Omental fat pad (tissue), 4 donors: ENCODE measurements around the gene ZFYVE28. TPM values are rescaled to one million over a fixed set of nuclear protein-coding genes. Genes with fewer than 3 reads are reported as not detected.

Experiments
- ATAC-seq: fragments of 150-250 bp; one replicate; pipeline ENCODE4 v1.9.1; 2016; ENCODE audit warnings: mild to moderate bottlenecking, moderate library complexity; ENCODE audit not compliant: low FRiP score
- DNase-seq: peaks from one replicate; pipeline ENCODE4 v3.0.0-alpha.2; 2019; ENCODE audit warnings: low spot score
- total RNA-seq, 4 donors: library from RNA; depleted of rRNA; stranded (reverse); fragments of >200 nt; gene quantifications; one replicate each; pipeline ENCODE4 v1.1.0, GENCODE V29; 2016
- TF ChIP-seq, protein P1 (sequence below), 3 donors: fragments of 450-650 bp; IDR thresholded peaks; one replicate each; pipeline ENCODE4 v1.5.1; 2016 to 2017; ENCODE audit warnings: antibody characterized with exemption in 3 of 3, mild to moderate bottlenecking in 3 of 3, moderate library complexity in 2 of 3

Gene ZFYVE28
- total RNA-seq, 4 donors from 2014 or later: 7.1 to 24.5 (median 16.7) TPM

DNA sequence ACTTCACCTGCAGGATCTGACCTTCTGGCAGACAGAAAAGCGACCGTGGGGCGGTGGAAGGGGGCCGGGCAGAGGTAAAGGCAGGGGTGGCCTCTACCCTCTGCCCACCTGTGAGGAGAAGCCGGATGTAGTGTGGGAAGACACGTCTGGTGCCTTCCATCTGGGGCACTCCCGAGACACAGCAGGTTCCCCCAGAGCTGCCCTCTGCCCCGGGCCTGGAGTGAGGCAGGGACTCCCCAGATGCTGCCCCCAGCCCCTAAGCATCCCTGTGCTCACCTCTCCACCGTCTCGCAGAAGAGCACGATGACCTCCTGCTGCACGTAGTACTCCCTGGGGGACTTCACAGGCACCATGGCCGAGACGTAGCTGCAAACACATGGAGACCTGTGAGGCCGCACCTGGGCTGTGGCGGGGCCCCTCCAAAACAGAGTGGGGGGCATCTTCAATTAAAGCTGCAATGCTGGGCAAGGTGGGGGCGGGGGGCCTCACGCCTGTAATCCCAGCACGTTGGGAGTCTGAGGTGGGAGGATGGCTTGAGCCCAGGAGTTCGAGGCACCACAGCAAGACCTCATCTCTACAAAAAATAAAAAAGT is 81.2 kb downstream of the ZFYVE28 start:
- DNase-seq (no peak), ATAC-seq (no peak)
- TF ChIP-seq, protein P1, sequence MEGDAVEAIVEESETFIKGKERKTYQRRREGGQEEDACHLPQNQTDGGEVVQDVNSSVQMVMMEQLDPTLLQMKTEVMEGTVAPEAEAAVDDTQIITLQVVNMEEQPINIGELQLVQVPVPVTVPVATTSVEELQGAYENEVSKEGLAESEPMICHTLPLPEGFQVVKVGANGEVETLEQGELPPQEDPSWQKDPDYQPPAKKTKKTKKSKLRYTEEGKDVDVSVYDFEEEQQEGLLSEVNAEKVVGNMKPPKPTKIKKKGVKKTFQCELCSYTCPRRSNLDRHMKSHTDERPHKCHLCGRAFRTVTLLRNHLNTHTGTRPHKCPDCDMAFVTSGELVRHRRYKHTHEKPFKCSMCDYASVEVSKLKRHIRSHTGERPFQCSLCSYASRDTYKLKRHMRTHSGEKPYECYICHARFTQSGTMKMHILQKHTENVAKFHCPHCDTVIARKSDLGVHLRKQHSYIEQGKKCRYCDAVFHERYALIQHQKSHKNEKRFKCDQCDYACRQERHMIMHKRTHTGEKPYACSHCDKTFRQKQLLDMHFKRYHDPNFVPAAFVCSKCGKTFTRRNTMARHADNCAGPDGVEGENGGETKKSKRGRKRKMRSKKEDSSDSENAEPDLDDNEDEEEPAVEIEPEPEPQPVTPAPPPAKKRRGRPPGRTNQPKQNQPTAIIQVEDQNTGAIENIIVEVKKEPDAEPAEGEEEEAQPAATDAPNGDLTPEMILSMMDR (IDR thresholded peaks at IDR 0.05): no peak

DNA sequence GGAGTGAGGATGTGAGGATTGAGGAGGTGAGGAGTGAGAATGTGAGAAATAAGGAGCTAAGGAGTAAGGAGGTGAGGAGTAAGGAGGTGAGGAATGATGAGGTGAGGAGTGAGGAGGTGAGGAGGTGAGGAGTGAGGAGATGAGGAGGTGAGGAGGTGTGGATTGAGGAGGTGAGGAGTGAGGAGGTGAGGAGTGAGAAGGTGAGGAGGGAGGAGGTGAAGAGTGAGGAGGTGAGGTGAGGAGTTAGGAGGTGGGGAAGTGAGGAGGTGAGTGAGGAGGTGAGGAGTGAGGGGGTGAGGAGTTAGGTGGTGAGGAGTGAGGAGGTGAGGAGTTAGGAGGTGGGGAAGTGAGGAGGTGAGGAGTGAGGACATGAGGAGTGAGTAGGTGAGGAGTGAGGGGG is 81.8 kb downstream of the ZFYVE28 start:
- ATAC-seq: no peak
- TF ChIP-seq, protein P1 (IDR thresholded peaks at IDR 0.05): no peak
- no peak for DNase-seq

DNA sequence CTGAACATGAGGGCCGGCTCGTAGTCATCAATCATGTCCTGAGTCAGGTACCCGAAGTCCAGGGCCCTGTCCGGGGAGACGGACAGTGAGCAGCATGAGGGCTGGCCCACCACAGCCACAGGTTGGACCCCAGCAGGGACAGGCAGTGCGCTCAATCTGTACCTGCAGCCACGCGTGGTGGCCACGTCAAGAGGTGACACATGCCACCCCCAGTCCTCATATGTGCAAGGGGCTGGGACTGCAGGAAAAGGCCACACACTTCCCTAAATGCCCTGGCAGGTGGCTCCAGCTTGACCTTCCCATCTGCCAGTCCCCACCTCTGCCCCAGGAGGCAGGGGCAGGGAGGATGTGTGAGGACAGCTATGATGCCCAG is 82.7 kb downstream of the ZFYVE28 start:
- DNase-seq (no peak), ATAC-seq (no peak)
- TF ChIP-seq, protein P1 (IDR thresholded peaks at IDR 0.05): no peak

GRCh38 chr4:2334826-2335728 is 83.4 kb downstream of the ZFYVE28 start:
- DNase-seq: no peak
- no peak for ATAC-seq
- TF ChIP-seq, protein P1 (IDR thresholded peaks at IDR 0.05): no peak

- ATAC-seq: no peak
- TF ChIP-seq, protein P1 (IDR thresholded peaks at IDR 0.05): no peak
- no peak for DNase-seq
Observed at GRCh38 chr4:2333916-2334644, 84.4 kb downstream of the ZFYVE28 start.

DNA sequence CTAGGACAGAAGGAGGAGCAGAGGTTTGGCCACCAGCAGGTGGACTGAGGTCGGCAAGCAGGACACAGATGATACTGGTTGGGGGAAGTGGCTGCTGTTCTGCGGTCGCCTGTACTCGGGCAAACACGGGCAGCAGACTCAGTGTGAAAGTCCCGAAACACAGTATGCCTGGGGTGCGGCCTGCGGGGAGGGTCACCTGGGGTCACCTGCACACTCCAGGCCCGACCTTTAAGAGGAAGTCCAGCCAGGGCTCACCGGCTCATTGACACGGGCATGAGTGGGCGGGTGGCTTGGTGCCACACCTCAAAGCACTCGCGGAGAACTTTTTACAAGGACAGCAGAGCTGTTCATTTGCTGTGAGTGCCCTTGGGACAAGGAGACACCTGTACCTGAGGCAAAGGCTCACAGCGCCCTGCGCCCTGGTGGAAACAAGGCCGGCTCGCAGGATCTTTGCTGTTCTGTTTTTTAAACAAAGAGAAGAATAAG is 85.0 kb downstream of the ZFYVE28 start:
- ATAC-seq: no peak
- TF ChIP-seq, protein P1 (IDR thresholded peaks at IDR 0.05): no peak
- no peak for DNase-seq
